PC-3 (cell line): ENCODE results near the gene EPHA10. TPM values are rescaled to one million over a fixed set of nuclear protein-coding genes. Genes with fewer than 3 reads are reported as not detected.

Source experiments
- ATAC-seq: fragments of 200-7000 bp; cut with Tn5 transposase; 2 replicates; pipeline ENCODE4 v1.9.1; 2020; ENCODE audit warnings: mild to moderate bottlenecking, moderate library complexity
- BruUV-seq: library from RNA; stranded (reverse); fragments of 400-500 nt; replicated peaks from 2 replicates; lab custom pipeline; 2021; lab: Mats Ljungman, UMichigan
- CTCF ChIA-PET: fragments of 300-600 bp; sonication (Branson Sonifier 250); formaldehyde crosslinking; loops from one replicate; lab custom pipeline; 2022; ENCODE audit warnings: antibody characterized with exemption; lab: Charles Lee
- POLR2A ChIA-PET: fragments of 300-600 bp; sonication (Branson Sonifier 250); formaldehyde crosslinking; loops from one replicate; lab custom pipeline; 2022; ENCODE audit warnings: antibody characterized with exemption; ENCODE audit not compliant: unreplicated experiment; lab: Charles Lee
- DNase-seq: peaks from one replicate; pipeline ENCODE4 v3.0.0-alpha.2; 2015
- H2AFZ ChIP-seq: fragments of 300-600 bp; sonication (generic); 2 replicates; pipeline ENCODE4 v1.6.0; 2016; ENCODE audit warnings: antibody characterized with exemption, low read length
- H3F3A ChIP-seq: fragments of 300-600 bp; sonication (generic); one replicate; pipeline ENCODE4 v1.6.0; 2017; ENCODE audit warnings: antibody characterized with exemption, low read length, control low read depth, mild to moderate bottlenecking; ENCODE audit not compliant: unreplicated experiment
- H3K27ac ChIP-seq: fragments of 300-600 bp; sonication (generic); 2 replicates; pipeline ENCODE4 v1.5.1; 2016; ENCODE audit warnings: mild to moderate bottlenecking, low read length
- H3K27me3 ChIP-seq: fragments of 300-600 bp; sonication (generic); 2 replicates; pipeline ENCODE4 v1.6.1; 2016; ENCODE audit warnings: low read length, mixed read lengths
- H3K36me3 ChIP-seq: fragments of 300-600 bp; sonication (generic); 2 replicates; pipeline ENCODE4 v1.6.1; 2016; ENCODE audit warnings: low read depth, mixed run types, low read length, mixed read lengths
- H3K4me1 ChIP-seq: fragments of 300-600 bp; sonication (generic); 2 replicates; pipeline ENCODE4 v1.5.1; 2016; ENCODE audit warnings: low read length; ENCODE audit not compliant: insufficient read depth
- H3K4me2 ChIP-seq: fragments of 300-600 bp; sonication (generic); 2 replicates; pipeline ENCODE4 v1.6.0; 2016; ENCODE audit warnings: low read length
- H3K4me3 ChIP-seq: fragments of 300-600 bp; sonication (generic); 2 replicates; pipeline ENCODE4 v1.5.1; 2016; ENCODE audit warnings: mild to moderate bottlenecking, low read length, mixed read lengths
- H3K79me2 ChIP-seq: fragments of 300-600 bp; sonication (generic); 2 replicates; pipeline ENCODE4 v1.6.1; 2017; ENCODE audit warnings: low read length, mixed read lengths
- H3K9ac ChIP-seq: fragments of 300-600 bp; sonication (generic); 2 replicates; pipeline ENCODE4 v1.6.0; 2016; ENCODE audit warnings: mild to moderate bottlenecking, low read length
- H3K9me2 ChIP-seq: fragments of 300-600 bp; sonication (generic); replicated peaks from 2 replicates; pipeline ENCODE4 v1.6.1; 2016; ENCODE audit warnings: mixed run types, low read length, mixed read lengths
- H3K9me3 ChIP-seq: fragments of 300-600 bp; sonication (generic); 2 replicates; pipeline ENCODE4 v1.6.1; 2016; ENCODE audit warnings: low read length, mixed read lengths
- H4K20me1 ChIP-seq: fragments of 300-600 bp; sonication (generic); 2 replicates; pipeline ENCODE4 v1.6.1; 2016; ENCODE audit warnings: low read length, mixed read lengths
- EZH2 ChIP-seq: fragments of 300-600 bp; sonication (generic); IDR thresholded peaks from one replicate; pipeline ENCODE4 v1.6.1; 2017; ENCODE audit warnings: antibody characterized with exemption, mild to moderate bottlenecking, low read length; ENCODE audit not compliant: unreplicated experiment
- EZH2phosphoT487 ChIP-seq: fragments of 300-600 bp; sonication (generic); IDR thresholded peaks from 2 replicates; pipeline ENCODE4 v1.6.1; 2018; ENCODE audit warnings: mild to moderate bottlenecking, antibody characterized with exemption, low read length, borderline replicate concordance
- intact Hi-C: fragments of 100-400 bp; cut with micrococcal nuclease; formaldehyde crosslinking; loops from 2 replicates; pipeline ENCODE4 v1.9.0; 2023
- total RNA-seq: library from RNA; depleted of rRNA; stranded (reverse); fragments of >200 nt; gene quantifications from 2 replicates; pipeline ENCODE4 v1.2.3, GENCODE V29; 2014
- TF ChIP-seq, protein P1 (sequence below): fragments of 300-600 bp; sonication (generic); conservative IDR thresholded peaks from 2 replicates; pipeline ENCODE4 v1.5.1; 2017; ENCODE audit warnings: antibody characterized with exemption, low read depth, mild to moderate bottlenecking, low read length

EPHA10 gene
- total RNA-seq, 1 experiment from 2014 or later = 3.5 TPM

DNA sequence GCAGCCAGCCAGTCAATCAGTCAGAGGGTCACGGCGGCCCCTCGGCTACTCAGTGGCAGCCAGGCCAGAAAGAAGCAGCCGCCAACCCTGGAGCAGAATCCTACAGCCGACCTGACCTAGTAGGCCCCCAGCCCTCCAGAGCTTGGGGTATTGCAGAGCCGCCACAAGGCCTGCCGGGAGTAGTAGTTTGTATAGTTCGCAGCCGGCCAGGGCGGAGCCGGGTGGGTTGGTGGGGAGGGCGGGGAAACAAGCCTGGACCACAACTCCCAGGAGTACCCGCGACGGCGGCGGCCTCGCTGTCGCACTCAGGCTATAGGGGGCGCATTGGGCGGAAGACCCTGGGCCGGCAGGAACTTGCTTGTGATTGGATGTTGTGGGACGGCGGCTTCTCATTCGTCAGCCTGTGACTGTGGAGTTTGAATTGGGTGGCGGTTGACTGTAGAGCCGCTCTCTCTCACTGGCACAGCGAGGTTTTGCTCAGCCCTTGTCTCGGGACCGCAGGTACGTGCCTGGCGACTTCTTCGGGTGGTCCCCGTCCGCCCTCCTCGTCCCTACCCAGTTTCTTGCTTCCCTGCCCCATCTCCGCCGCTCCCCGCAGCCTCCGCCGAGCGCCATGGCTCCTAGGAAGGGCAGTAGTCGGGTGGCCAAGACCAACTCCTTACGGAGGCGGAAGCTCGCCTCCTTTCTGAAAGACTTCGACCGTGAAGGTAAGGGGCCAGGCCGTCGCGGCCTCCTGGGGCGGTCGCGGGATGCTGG, 72.7 kb downstream of the EPHA10 start, which contains the start of gene CDCA8:
Gene CDCA8 (plus strand): TSS at position 439 of the 756 bp plus-strand sequence. CDS start 175 bp downstream, at position 614.
- Histone ChIP-seq H3K9ac (peak within 1 kb of the TSS; percentile 88), H3K4me3 (peak within 1 kb of the TSS; percentile 94), H3K4me1 (peaks cover 20% of the 10 kb centered on the region; the same call in 1 of the 2 replicates), H3K27me3 (no peaks in the 10 kb centered on the region), H3K4me2 (peak within 1 kb of the TSS; percentile 98), H3K9me2 (no peaks in the 10 kb centered on the region), H3K9me3 (no peaks in the 10 kb centered on the region), H3K36me3 (peaks cover 32% of the 10 kb centered on the region), H2AFZ (peak within 1 kb of the TSS; percentile 100), H3K27ac (peak within 1 kb of the TSS; percentile 41), H3F3A (no peaks in the 10 kb centered on the region), H4K20me1 (peaks cover 3% of the 10 kb centered on the region; the same call in 1 of the 2 replicates), H3K79me2 (peaks cover 85% of the 10 kb centered on the region)
- ChIA-PET CTCF (interaction anchor here (0.5 to 1.0 kb wide), 3 partner anchors 24 to 183 kb away, joined by 3 to 4 read pairs (median 3); no protein-coding TSS in a partner anchor), POLR2A (no interaction called here)
- DNase-seq (peak; percentile 97), ATAC-seq (peak; percentile 86)
- TF ChIP-seq, protein P1, sequence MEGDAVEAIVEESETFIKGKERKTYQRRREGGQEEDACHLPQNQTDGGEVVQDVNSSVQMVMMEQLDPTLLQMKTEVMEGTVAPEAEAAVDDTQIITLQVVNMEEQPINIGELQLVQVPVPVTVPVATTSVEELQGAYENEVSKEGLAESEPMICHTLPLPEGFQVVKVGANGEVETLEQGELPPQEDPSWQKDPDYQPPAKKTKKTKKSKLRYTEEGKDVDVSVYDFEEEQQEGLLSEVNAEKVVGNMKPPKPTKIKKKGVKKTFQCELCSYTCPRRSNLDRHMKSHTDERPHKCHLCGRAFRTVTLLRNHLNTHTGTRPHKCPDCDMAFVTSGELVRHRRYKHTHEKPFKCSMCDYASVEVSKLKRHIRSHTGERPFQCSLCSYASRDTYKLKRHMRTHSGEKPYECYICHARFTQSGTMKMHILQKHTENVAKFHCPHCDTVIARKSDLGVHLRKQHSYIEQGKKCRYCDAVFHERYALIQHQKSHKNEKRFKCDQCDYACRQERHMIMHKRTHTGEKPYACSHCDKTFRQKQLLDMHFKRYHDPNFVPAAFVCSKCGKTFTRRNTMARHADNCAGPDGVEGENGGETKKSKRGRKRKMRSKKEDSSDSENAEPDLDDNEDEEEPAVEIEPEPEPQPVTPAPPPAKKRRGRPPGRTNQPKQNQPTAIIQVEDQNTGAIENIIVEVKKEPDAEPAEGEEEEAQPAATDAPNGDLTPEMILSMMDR = peak; percentile 62
- TF ChIP-seq EZH2 = no peak
- intact Hi-C loops = loop anchor here (1.0 to 5.0 kb wide), 7 partner anchors 50 to 220 kb away; partner anchors contain the start of genes GNL2, MTF1, SNIP1 and ZC3H12A
- TSS peak; percentile 84 for BruUV-seq

DNA sequence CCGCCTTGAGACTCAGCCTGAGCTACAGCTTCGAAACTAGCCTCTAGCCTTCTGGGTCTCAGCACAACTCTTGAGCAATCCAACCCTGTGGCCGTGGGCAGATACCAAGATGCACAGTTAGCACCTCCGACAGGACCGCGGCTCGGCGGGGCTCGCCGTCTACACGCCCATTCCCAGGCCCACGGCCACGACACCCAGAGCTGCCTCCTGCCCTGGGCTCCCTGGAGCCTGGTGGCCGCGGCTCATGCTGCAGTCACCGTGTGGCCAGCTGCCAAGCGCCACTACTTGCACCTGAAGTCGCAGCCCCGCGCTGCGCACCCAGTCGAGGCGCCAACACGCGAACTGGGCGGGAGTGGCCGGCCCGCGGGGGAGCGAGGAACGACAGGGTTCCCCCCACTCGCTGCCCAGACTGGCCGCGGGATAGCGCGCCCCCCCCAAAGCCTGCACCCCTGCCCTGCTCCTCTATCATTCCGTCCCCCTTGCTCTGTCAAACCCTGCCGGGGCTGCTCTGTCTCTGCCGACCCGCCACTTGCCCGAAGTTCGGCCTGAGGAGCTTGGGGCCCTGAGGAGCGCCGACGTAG, 73.3 kb downstream of the EPHA10 start:
- intact Hi-C loops = loop anchor here (1.0 to 5.0 kb wide), 7 partner anchors 51 to 219 kb away; partner anchors contain the start of genes GNL2, MTF1, SNIP1 and ZC3H12A
- Histone ChIP-seq H3K4me3 (peak overlapping the region; percentile 94), H3K27me3 (no peaks in the 10 kb centered on the region), H4K20me1 (no peaks in the 10 kb centered on the region; the same call in 1 of the 2 replicates), H3K79me2 (peaks cover 78% of the 10 kb centered on the region), H3K9me3 (no peaks in the 10 kb centered on the region), H3K4me2 (peak overlapping the region; percentile 98), H3K27ac (peak overlapping the region; percentile 25; the same call in 1 of the 2 replicates), H3K36me3 (peaks cover 26% of the 10 kb centered on the region), H3K9me2 (no peaks in the 10 kb centered on the region), H3K4me1 (peaks cover 20% of the 10 kb centered on the region; the same call in 1 of the 2 replicates), H3F3A (no peaks in the 10 kb centered on the region), H2AFZ (peak overlapping the region; percentile 100), H3K9ac (peak overlapping the region; percentile 88)
- no TSS peak for BruUV-seq
- CTCF ChIA-PET = interaction anchor here (0.5 to 1.0 kb wide), 3 partner anchors 23 to 184 kb away, joined by 3 to 4 read pairs (median 3); no protein-coding TSS in a partner anchor
- peak; percentile 60 for DNase-seq
- TF ChIP-seq EZH2 (no peak), EZH2phosphoT487 (no peak)
- TF ChIP-seq, protein P1 = no peak
- POLR2A ChIA-PET = interaction anchor here (0.6 kb wide), 1 partner anchor 96 kb away, joined by 5 read pairs; the partner anchor contains the start of gene GNL2
- ATAC-seq = peak; percentile 16
